Sigmoid colon (tissue), 7 donors: Measurements from ENCODE around the gene TMPO. TPM values are rescaled to one million over a fixed set of nuclear protein-coding genes. Genes with fewer than 3 reads are reported as not detected.
"Not testable (repeated sequence)": the region's sequence is repeated elsewhere in the genome, so short reads cannot be mapped to it uniquely, and the experiment has no call there.

Source experiments
- DNase-seq: peaks from one replicate; pipeline ENCODE4 v3.0.0-alpha.2; 2019
- H3K27ac ChIP-seq, 4 donors: fragments of 200-600 bp; sonication (generic); one replicate each; pipeline ENCODE4 v1.5.1; 2016 to 2019; ENCODE audit warnings: mild to moderate bottlenecking in 1 of 4
- H3K27me3 ChIP-seq, 3 donors: fragments of 200-600 bp; sonication (generic); one replicate each; pipeline ENCODE4 v1.5.1; 2019; ENCODE audit warnings: mild to moderate bottlenecking in 1 of 3
- H3K36me3 ChIP-seq, 4 donors: fragments of 200-600 bp; sonication (generic); one replicate each; pipeline ENCODE4 v1.5.1; 2016 to 2019
- H3K4me1 ChIP-seq, 4 donors: fragments of 200-600 bp; sonication (generic); one replicate each; pipeline ENCODE4 v1.5.1; 2017 to 2019
- H3K4me3 ChIP-seq, 4 donors: fragments of 200-600 bp; sonication (generic); one replicate each; pipeline ENCODE4 v1.5.1; 2017 to 2019; ENCODE audit warnings: mild to moderate bottlenecking in 2 of 4, moderate library complexity in 1 of 4
- H3K9me3 ChIP-seq, 4 donors: fragments of 200-600 bp in 3 of 4; sonication (generic) in 3 of 4; one replicate each; pipeline versions ENCODE4 v1.5.1 to v1.6.1; 2013 to 2019
- CTCF ChIP-seq, 4 experiments: fragments of 450-650 bp in 3 of 4; fragments of 200-600 bp in 1 of 4; IDR thresholded peaks; one replicate each; pipeline ENCODE4 v1.5.1; 2016 to 2019; ENCODE audit warnings: antibody characterized with exemption in 4 of 4, mild to moderate bottlenecking in 3 of 4, moderate library complexity in 2 of 4
- EP300 ChIP-seq, 4 donors: sonication (generic); formaldehyde crosslinking; IDR thresholded peaks; one replicate each; pipeline ENCODE4 v1.6.1; 2017; ENCODE audit warnings: antibody characterized with exemption in 4 of 4
- POLR2A ChIP-seq, 2 donors: fragments of 450-650 bp; IDR thresholded peaks; one replicate each; pipeline ENCODE4 v1.6.1; 2016; ENCODE audit warnings: antibody characterized with exemption in 2 of 2, mild to moderate bottlenecking in 2 of 2, moderate library complexity in 2 of 2
- POLR2AphosphoS5 ChIP-seq, 4 donors: sonication (generic); formaldehyde crosslinking; IDR thresholded peaks; one replicate each; pipeline ENCODE4 v1.6.1; 2017; ENCODE audit warnings: antibody characterized with exemption in 4 of 4
- WGBS, 2 donors: extraction: QIAGEN DNeasy Blood & Tissue Kit; methylation state at CpG; one replicate each; pipeline ENCODE4 v1.1.7; 2013; 5-methylcytosine and 5-hydroxymethylcytosine counted together
- intact Hi-C: fragments of 100-400 bp; cut with DNase I; formaldehyde crosslinking; loops from one replicate; pipeline ENCODE4 v1.15.1; 2023
- polyA plus RNA-seq, 3 donors: library from polyadenylated mRNA; stranded (reverse); fragments of 200-250 nt; gene quantifications; one replicate each; pipeline ENCODE4 v1.2.3, GENCODE V29; 2013
- total RNA-seq, 4 donors: library from RNA; depleted of rRNA; stranded (reverse); fragments of >200 nt; gene quantifications; one replicate each; pipeline ENCODE4 v1.1.0, GENCODE V29; 2016
- donor health status: healthy with polysubstance abuse.
- donor health status: Bipolar disorder and iron deficiency.
- donor health status: healthy.

TMPO gene
- total and polyA plus RNA-seq, 7 donors, result 22.8 to 56.5 (median 47.4) TPM

DNA sequence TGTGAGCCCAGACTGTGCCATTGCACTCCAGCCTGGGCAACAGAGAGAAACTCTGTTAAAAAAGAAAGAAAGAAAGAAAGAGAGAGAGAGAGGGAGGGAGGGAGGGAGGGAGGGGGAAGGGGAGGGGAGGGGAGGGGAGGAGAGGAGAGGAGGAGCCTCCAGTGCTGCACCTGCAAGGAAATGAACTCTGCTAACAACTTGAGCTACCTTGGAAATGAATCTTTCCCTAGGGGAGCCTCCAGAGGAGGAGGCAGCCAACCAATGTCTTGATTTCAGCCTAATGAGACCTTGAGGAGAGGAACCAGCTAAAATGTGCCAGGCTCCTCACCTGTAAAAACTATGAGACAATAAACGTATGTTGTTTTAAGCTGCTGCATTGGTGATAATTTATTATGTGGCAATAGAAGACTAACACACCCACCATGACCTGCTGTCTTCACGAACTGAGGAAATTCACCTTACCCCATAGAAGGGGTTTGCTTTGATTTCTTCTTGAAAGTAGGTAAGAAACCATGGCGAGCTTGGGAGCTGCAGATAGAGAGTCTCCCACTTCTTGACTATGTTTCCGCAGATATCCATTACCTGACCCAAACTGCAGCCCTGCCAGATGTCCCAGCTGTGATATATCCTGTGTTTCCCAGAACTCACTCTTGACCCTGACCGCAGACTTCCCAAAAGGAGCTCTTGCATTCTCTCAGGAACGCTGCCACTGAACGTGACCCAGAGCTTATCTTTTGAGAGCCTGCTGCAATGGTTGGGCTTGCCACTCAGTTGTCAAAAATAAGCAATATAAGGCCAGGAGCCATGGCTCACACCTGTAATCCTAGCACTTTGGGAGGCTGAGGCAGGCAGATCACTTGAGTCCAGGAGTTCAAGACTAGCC is 31.5 kb upstream of the TMPO start:
- H3K9me3 ChIP-seq, result no peaks in the 10 kb centered on the region
- 50 to 76% methylated on average over 7 of the region's 7 CpGs for WGBS, 2 donors
- no peak for DNase-seq
- intact Hi-C loops, result no loop called here
- H3K4me3 ChIP-seq, result no peak overlapping the region
- no peaks in the 10 kb centered on the region for H3K36me3 ChIP-seq
- no peaks in the 10 kb centered on the region for H3K27me3 ChIP-seq
- no peaks in the 10 kb centered on the region for H3K4me1 ChIP-seq
- TF ChIP-seq EP300 (IDR thresholded peaks at IDR 0.05) (no peak), POLR2AphosphoS5 (IDR thresholded peaks at IDR 0.05) (no peak), CTCF (IDR thresholded peaks at IDR 0.05) (no peak), POLR2A (IDR thresholded peaks at IDR 0.05) (no peak)
- no peak overlapping the region for H3K27ac ChIP-seq

- Histone ChIP-seq H3K27ac (no peak overlapping the region), H3K4me3 (no peak overlapping the region), H3K36me3 (no peaks in the 10 kb centered on the region), H3K9me3 (no peaks in the 10 kb centered on the region), H3K27me3 (no peaks in the 10 kb centered on the region), H3K4me1 (peaks cover 0 to 6% (median 3%) of the 10 kb centered on the region in 4 donors)
- TF ChIP-seq POLR2A (IDR thresholded peaks at IDR 0.05) (no peak), EP300 (IDR thresholded peaks at IDR 0.05) (no peak), POLR2AphosphoS5 (IDR thresholded peaks at IDR 0.05) (no peak), CTCF (IDR thresholded peaks at IDR 0.05) (no peak)
- 85 to 87% methylated on average over 6 of the region's 6 CpGs for WGBS, 2 donors
- no peak for DNase-seq
- intact Hi-C loops, result no loop called here
Observed at GRCh38 chr12:98485792-98486340, 29.5 kb upstream of the TMPO start.

GRCh38 chr12:98488416-98488815 is 27.0 kb upstream of the TMPO start:
- H3K4me1 ChIP-seq, H3K9me3 ChIP-seq, H3K27me3 ChIP-seq, DNase-seq, H3K27ac ChIP-seq, intact Hi-C loops, H3K4me3 ChIP-seq, H3K36me3 ChIP-seq: not testable (repeated sequence)
- 96 to 98% methylated on average over 9 of the region's 9 CpGs for WGBS, 2 donors

DNA sequence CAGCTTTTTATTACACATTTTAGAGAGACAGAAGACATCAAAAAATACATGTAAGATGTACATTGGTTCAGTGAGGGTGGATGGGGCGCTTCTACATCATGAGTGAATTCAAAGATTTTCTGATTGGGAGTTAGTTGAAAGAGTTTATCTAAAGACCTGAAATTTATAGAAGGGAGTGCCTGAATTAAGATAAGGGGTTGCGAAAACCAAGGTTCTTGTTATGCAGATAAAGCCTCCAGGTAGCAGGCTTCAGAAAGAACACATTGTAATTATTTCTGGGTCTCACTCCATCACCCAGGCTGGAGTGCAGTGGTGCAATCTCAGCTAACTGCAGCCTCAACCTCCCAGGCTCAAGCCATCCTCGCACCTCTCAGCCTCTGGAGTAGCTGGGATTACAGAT is 26.2 kb upstream of the TMPO start:
- no peaks in the 10 kb centered on the region for H3K36me3 ChIP-seq
- intact Hi-C loops, result no loop called here
- H3K4me1 ChIP-seq, result peaks cover 0 to 10% (median 7%) of the 10 kb centered on the region in 4 donors
- no peak overlapping the region for H3K4me3 ChIP-seq
- DNase-seq, result no peak
- no peak overlapping the region for H3K27ac ChIP-seq
- 26 to 78% methylated on average over 3 of the region's 3 CpGs for WGBS, 2 donors
- no peaks in the 10 kb centered on the region for H3K9me3 ChIP-seq
- no peak for TF ChIP-seq EP300 (IDR thresholded peaks at IDR 0.05)
- TF ChIP-seq CTCF (IDR thresholded peaks at IDR 0.05), result no peak
- TF ChIP-seq POLR2A (IDR thresholded peaks at IDR 0.05), result no peak
- no peak for TF ChIP-seq POLR2AphosphoS5 (IDR thresholded peaks at IDR 0.05)
- H3K27me3 ChIP-seq, result no peaks in the 10 kb centered on the region
